NCI-H187 (cell line): ENCODE measurements around the gene PPL.
"Not testable (repeated sequence)": the region's sequence is repeated elsewhere in the genome, so short reads cannot be mapped to it uniquely, and the experiment has no call there.

Source experiments
- DNase-seq, 2 experiments: peaks; one replicate each; lab custom pipeline; 2025; lab: John Stamatoyannopoulos, UW

Gene PPL

DNA sequence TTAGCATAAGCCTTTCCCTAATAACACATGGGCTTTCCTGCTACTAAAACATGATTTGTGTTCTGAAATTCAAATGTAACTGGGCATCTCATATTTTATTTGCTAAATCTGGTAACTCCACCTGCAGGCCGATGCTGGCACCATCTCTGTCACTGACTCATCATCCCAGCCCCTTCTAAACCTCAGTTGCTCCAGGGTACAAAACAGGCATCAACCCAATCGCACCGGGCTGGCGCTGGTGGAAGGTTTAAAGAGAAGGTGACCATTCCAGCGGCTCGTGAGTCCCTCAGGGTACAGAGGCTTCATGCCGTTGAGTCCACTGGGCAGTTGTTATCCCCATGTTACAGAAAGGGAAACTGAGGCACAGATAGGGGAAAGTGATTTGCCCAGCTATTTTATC, 27.1 kb downstream of the PPL start:
- DNase-seq, result no peak

DNA sequence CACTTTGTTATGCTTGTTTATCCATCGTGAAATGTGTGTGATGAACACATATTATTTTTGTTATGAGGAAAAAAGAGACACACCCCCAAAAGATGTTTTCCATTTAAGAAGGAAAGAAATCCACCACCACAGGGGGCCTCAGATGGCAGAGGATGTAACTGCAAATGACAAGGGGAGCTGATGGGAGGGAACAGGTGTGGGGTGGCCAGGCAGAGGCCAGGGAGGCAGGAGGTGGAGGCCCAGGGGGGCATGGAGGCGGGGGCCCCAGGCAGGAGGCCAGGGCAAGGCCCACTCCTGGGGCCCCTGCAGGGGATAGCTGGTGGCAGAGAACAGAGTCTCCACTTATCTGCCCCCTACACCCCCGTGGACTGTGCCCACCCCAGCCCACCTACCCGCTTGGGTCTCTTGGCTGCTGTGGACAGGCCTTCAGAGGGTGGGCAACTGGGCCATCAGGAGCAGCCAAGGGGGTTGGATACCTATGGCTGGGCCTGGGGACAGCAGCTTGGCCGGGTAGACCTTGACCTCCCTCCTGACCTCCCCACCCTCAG, 28.0 kb downstream of the PPL start:
- DNase-seq, result no peak

DNA sequence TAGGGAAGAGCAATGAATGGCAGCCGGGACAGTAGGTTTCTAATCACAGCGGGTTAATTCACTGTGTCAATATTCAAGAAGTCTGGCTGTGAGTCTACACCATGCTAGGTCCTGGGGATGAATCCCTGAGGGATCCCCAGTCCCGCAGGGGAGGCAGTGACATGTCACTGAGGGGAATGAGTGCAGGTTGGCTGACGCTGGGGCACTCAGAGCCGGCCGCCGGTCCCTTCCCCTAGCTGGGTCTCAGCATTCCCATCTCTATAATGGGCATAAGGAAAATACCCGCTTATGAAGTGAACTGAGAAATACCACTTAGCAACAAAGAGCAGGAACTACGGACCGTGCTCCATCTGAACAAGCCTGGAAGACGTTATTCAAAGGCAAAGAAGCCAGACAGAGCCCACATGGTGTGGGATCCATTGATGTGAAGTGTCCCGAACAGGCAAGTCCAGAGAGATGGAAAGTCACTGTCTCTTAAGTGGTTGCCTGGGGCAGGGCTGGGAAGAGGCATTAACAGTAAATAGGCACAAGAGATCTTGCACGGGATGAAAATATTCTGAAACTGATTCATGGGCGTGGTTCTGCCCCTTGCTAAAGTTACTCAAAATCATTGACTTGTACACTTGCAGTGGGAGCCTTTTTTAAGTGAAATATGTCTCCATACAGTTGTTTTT, 31.9 kb downstream of the PPL start:
- no peak for DNase-seq

DNA sequence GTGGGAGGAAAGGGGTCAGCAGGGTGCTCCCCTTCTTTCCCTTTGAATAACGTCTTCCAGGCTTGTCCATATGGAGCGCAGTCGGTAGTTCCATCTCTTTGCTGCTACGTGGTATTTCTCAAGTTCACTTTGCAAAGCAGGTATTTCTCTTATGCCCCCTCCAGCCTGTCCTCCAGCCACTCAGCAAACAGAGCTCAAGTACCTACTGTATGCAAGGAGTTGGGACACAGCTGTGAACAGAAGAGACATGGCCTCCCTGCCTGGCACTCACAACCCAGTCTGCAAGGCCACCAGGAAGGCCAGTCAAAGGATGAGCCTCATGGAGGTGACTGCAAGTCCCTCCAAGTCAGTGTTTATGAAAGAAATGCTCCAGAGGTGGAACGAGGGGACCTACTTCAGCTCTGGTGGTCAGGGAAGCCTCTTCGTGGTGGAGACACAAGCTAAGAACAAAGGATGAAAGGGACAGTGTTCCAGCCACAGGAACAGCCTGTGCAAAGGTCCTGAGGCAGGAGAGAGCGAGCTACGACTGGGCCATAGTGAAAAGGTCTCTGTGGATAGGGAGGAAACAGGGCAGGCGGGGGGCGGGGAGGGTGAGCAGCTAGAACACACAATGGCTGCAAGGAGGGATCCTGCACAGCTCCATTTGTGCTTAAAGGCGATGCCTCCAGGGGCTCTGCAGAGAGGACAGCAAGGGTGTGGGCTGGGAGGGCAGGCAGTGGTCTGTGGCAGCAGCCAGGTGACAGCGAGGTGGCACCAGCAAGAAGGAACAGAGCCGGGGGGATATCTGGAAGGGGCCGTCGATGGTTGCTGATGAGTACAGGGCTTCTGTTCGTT, 32.6 kb downstream of the PPL start:
- DNase-seq, result no peak

DNA sequence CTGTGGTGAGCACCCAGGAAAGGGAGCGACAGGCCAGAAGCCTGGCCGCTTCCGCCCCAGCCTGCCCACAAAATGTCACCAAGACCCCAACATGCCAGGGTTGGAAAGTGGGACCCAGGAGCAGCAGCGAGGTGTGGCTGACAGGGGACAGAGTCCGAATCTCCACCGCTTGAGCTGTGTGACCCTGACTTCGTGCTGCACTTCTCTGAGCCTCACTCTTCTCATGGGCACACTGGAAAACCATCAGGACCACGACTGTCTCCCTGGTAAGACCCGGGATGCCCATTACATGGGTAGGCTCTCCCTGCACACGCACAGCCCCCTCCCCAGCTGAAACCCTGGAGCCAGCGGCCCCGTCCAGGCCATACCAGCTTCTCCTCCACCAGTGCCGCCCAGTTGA, 34.9 kb downstream of the PPL start:
- no peak for DNase-seq

DNA sequence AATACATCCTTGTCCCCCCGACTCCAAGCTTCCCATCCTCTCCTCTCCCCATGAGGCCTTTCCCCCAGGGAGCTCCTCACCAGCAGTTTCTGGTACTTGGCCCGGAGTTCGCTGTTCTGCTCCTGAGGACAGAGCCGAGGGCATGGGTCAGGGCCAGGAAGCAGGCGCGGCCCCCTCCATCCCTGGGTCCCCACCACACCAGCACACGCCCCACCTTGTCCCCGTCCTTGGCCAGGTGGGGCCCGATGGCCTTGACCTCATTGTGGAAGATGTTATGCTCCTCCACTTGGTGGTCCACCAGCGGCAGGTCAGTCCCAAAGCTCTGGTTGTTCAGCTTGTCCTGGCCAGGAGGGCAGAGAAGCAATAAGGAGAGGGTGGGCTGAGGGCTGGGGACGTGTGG, 36.2 kb downstream of the PPL start:
- no peak for DNase-seq

DNA sequence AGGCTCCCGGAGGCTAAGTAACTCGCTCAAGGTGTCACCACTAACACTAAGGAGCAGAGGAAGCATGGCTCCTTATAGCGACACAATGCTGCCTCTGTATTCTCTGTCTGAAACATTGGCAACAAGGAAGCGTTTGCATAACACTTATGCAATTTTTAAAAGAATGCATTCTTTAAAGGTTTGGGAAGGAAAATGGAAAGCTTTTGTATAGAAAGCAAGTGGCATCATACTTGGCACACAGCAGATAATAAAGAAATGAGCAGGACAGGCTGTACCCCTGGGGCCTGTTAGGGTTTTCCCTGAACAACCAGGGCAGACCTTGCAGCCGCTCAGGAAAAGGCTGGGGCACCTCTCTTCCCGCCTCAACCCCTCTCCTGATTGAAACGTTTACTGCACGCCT, 36.9 kb downstream of the PPL start:
- DNase-seq, result no peak

DNA sequence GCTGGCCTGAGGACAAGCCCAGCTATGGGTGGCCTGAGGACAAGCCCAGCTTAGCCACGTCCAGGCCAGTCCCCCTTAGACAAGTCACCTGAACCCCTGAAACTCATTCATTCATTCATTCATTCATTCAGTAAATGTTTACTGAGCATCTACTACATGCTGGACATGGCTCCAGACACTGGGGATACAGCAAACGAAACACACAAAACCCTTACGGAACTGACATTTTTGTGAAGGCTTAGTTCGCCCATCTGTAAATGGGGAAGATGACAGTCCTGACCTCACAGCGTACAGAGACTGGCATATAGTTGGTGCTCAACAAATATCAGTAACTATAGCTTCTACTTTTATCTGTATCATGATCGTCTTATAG, 37.5 kb downstream of the PPL start:
- DNase-seq, result no peak

DNA sequence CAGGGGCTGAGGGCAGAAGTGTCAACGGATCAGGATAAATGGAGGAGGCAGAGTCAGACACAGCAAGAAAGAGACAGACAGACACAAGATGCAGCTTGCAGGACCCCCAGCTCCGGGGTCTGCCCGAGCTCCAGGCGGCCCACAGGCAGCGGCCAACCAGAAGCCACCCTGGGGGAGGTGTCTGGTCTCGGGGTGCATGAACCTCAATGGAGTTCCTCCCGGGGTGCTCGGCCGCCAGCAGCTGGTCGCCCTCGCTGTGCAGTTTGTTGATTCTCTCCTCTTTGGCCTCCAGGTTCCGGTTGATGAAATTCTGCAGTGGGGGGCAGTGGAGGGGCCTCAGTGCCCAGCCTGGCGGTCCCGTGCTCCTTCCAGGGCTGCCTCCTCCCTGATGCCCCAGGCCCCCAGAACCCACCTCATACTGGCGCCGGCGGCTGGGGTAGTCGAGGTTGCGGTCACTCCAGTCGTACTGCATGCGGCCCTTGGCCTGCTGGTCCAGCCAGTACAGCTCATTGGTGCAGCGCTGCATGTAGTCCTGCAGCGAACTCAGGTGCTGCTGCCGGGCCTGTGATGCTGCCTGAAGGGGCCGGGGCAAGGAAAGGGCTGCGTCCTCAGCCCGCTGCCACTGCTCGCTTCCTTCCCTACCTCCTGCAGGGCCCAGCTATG, 38.0 kb downstream of the PPL start:
- no peak for DNase-seq

DNA sequence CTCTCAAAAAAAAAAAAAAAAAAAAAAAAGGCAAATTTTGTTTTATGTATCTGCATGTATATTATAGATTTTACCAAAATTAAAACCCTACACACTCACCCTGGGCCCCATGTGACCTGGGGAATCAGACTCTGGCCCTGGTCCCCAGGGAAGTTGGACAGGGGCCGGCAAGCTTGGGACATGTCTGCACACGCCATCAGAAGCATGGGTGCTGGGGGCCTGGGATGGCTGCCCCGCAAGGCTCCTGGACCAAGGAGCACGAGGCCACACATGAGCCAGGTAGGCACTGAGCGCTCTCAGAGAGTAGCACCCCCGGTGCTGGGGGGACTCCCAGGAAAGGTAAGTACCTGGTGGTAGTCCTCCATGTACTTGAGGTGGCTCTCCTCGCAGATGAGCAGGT, 39.6 kb downstream of the PPL start:
- no peak for DNase-seq

DNA sequence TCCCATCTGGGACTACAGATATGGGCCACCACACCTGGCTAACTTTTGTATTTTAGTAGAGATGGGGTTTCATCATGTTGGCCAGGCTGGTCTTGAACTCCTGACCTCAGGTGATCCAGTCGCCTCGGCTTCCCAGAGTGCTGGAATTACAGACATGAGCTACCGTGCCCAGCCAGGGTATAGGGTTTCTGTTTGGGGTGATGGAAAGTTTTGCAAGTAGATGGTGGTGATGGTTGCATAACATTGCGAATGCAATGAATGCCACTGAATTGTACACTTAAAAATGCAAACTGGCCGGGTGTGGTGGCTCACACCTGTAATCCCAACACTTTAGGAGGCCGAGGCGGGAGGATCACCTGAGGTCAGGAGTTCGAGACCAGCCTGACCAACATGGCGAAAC, 40.2 kb downstream of the PPL start:
- DNase-seq, result not testable (repeated sequence)

DNA sequence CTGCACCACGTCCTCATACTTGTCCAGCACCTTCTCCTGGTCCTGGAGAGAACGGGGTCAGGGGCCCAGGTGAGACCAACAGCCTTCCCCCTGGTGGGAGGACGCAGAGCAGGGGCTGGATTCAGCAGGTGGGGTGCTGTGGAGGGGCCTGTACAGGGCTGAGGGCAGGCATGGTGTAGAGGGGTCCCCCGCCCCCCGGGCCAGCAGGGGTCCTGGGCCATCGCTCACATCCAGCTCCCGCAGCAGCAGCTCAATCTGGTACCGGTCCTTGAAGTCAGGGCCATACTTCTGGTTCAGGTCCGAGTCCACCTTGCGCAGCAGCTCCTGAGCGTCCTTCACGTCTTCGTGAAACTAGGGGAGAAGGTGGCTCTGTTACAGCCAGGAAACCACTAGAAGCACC, 41.6 kb downstream of the PPL start:
- DNase-seq, result no peak

DNA sequence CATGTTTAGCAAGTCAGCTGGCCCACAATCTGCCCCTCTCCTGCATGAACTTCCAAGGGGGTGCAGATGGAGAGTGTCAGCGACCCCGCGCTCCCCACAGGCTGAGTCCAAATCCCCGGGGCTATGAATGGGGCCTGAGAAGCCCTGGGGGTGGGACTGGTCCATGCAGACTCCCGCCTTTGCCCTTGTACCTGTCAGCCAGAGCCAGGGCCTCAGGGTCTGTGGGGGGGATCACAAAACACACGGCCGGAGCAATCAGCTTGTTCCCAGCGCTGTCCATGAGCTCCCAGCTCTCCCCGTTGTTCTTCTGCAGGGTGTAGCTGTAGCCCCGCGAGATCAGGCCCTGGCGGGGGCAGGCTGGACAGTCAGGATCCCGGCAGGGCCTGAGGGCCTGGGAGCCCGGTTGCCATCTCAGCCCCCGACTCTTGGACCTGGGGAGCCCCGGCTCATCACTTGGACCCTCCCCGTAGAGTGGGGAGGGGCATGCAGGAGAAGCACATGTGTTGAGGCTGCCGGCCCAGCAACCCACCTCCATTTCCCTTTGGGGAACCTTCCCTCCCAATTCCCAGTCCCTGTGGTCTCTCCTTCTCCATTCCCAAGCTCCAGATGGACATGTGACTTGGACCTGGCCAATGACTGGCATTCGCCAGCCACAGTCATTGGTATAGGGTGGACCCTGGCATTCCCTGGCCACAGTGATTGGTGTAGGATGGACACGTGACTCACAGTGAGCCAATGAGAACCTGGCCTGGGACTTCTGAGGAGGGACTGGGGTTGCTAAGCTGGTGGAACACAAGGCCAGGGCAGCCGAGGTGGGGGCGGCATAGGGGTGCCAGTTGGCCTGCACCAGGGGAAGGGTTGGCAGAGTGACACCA, 42.4 kb downstream of the PPL start:
- DNase-seq, result no peak

DNA sequence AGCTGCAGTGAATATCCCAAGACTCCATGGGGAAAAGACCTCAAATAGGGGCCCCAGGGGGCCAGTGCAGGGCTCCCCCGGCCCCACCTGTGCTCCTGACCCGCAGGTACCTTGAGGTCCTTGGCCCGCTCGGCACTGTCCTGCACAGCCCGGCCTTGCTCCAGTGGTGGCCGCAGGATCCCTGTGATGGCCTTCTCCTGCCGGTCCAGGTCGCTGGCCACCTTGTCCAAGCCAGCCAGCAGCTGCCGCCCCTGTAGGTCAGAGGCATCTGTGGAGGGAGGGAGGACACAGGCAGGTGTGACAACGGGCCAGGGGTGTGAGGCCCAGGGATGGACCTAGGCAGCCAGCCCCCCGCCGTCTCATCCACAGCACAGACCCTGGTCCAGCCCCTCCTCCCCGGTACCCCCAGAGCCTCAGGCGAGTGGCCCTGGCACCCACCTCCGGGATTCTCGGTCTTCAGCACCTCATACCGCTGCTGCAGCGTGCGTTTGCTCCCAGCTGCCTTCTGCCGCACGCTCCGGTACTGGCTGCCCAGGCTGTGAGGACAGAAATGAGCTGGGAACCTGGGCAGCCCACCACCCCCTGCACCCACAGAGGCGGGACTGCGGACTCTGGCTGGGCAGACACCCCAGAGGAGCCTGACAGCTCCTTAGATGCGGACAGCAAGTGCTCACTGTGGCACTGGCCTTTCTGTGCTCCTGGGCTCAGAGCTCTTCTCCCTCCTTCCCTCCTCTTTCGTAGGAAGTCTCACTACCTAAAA, 43.7 kb downstream of the PPL start:
- no peak for DNase-seq

DNA sequence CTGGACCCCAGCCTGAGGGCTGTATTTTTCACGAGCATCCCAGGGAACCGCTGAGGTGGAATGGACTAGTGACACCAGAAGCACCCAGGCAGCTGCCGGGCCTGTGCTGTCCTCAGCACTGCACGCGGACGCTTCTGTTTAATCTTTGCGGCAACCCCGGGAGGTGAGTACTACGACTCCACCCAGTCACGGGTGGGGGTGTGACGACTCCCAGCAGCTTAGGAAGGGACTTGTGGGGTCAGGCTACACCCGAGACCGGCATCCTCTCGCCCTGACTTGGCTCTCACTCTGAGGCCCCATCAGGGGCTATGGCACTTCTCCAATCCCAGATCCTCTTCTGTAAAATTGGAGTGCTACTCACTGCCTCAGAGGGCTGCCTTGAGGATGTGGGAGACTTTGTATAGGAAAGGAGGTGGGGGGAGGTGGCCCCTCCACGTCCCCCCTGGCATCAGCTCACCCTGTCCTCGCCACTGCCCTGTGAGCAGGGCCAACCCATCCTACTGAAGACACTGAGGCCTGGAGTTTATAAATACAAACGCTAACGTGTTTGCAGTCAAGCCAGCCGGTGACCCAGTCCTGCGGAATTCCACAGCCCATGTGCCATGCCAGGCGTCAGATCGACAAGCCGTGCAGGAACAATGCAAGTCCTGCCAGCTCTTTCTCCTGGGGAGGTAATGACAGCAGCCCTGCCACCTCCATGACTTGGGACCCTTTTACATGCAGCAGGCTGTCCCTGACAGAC, 44.4 kb downstream of the PPL start:
- no peak for DNase-seq

DNA sequence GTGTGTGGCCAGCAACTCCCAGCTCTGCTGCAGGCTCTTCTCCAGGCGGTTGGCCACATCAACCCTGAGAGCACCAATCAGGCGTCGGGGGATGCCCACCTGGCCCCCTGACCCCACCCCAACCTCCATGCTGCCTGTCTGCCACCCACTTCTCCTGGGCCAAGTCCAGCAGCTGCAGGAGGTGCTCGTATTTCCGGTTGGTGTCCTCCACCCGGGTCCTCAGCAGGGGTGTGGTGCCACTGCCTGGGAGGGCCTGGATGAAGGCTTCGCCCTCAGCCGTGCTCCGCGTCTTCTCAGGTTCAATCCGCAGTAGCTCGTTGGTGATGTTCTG, 45.1 kb downstream of the PPL start:
- no peak for DNase-seq

DNA sequence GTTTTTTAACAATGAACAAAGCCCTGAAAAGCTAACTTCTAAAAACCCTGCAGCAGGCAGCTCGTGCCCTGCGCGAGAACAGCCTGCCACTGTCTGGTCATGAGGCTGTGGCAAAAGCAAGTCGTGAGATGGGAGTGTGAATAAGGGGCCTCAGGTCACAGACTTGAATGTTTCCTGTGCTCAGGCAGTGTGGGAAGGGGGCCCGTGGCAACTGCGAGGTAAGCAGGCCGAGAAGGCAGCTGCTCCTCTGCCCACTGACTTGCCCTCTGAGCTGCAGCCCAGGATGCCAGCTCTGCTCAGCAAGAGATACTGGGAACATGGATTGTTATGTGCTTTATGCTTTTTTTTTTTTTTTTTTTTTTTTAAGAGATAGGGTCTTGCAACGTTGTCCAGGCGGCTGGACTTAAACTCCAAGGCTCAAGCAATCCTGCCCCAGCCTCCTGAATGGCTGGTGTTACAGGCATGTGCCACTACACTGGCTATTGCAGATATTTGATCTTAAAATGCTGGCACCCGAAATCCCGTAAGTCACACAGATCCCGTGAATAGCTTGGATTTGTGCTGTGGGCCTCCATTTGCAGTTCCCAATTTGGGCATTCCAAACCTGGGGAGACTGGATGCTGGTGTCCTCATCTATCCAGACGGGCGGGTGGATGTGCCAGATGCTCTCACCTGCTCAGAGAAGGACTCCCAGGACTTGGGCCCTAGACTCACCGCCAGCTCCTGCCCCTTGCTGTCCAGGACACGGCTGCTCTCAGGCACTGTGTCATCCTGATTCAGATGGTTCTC, 45.7 kb downstream of the PPL start:
- no peak for DNase-seq

DNA sequence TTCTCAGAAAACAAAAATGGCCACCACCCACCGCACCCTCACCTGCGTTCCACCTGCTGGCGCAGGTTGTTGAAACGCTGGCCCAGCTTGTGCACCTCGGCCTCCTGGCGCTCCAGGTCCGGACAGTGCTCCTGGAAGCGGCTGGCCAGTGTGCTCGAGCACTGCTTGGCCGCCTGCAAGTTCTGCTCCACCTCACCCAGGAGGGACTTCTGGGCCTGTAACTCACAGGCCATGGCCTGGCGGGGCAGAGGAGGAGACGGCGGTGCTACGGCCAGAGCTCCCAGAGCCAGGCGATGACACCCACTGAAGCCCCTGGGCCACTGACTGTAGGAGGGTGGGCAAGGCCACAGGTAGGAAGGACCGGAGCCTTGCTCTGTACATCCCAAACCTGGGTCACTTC, 46.3 kb downstream of the PPL start:
- no peak for DNase-seq

DNA sequence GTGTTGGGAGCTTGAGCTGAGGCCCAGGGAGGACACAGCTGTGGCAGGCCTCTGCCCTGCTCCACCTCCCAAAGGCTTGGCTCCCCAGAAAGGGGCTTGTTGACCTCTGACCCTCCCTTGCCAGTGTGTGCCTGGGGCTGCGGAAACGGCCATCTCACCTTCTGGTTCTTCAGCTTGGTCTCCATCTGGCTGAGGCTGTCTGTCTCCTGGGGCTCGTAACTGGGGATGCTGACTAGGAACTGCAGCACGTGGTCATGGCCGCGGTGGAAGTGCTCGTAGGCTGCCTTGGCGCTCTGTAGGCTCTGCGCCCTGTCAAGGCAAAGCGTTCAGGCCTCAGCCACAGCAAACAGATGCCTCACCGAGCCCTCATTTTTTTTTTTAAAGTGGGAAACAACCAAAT, 46.9 kb downstream of the PPL start:
- DNase-seq, result no peak
